Body of pancreas (tissue), 4 donors: ENCODE results near the gene DNASE1L2. TPM values are rescaled to one million over a fixed set of nuclear protein-coding genes. Genes with fewer than 3 reads are reported as not detected.

Source experiments
- ATAC-seq: fragments of 150-250 bp; one replicate; pipeline ENCODE4 v1.9.1; 2016
- DNase-seq, 4 donors: peaks; one replicate each; pipeline ENCODE4 v3.0.0-alpha.2; 2019
- H3K27ac ChIP-seq, 4 donors: fragments of 200-600 bp; sonication (generic); 1 replicate in 3 of 4; 2 replicates in 1 of 4; pipeline versions ENCODE4 v1.5.1 to v1.6.1; 2016 to 2019; ENCODE audit warnings: mild to moderate bottlenecking in 1 of 4, mixed read lengths in 1 of 4, moderate library complexity in 1 of 4
- H3K27me3 ChIP-seq, 2 donors: fragments of 200-600 bp; sonication (generic); one replicate each; pipeline ENCODE4 v1.6.0; 2016; ENCODE audit warnings: mild to moderate bottlenecking in 1 of 2
- H3K36me3 ChIP-seq, 2 donors: fragments of 200-600 bp; sonication (generic); replicated peaks in 1 of 2; 2 replicates each; pipeline ENCODE4 v1.5.1; 2016; ENCODE audit warnings: low read depth in 2 of 2; ENCODE audit not compliant: insufficient read depth in 1 of 2
- H3K4me1 ChIP-seq: fragments of 200-600 bp; sonication (generic); one replicate; pipeline ENCODE4 v1.6.0; 2016
- H3K4me3 ChIP-seq, 2 donors: fragments of 200-600 bp; sonication (generic); 1 replicate in 1 of 2; 2 replicates in 1 of 2; pipeline ENCODE4 v1.5.1; 2016 to 2019
- H3K9me3 ChIP-seq, 3 donors: fragments of 200-600 bp; sonication (generic); 1 replicate in 2 of 3; 2 replicates in 1 of 3; pipeline ENCODE4 v1.5.1; 2016
- POLR2A ChIP-seq, 3 donors: fragments of 450-650 bp; IDR thresholded peaks; one replicate each; pipeline ENCODE4 v1.6.1; 2016; ENCODE audit warnings: antibody characterized with exemption in 3 of 3, mild to moderate bottlenecking in 2 of 3
- WGBS, 2 donors: methylation state at CpG; one replicate each; pipeline ENCODE4 v1.1.5; 2017; 5-methylcytosine and 5-hydroxymethylcytosine counted together
- intact Hi-C: fragments of 100-400 bp; cut with DNase I; formaldehyde crosslinking; loops from one replicate; pipeline ENCODE4 v1.15.1; 2023
- total RNA-seq, 2 donors: library from RNA; depleted of rRNA; stranded (reverse); fragments of >200 nt; gene quantifications; one replicate each; pipeline ENCODE4 v1.1.0, GENCODE V29; 2016
- TF ChIP-seq, protein P1 (sequence below), 7 experiments: fragments of 450-650 bp in 4 of 7; fragments of 200-600 bp in 3 of 7; sonication (generic) in 3 of 7; IDR thresholded peaks; one replicate each; pipeline ENCODE4 v1.5.1; 2016 to 2019; ENCODE audit warnings: antibody characterized with exemption in 7 of 7

Gene DNASE1L2
- total RNA-seq, 2 donors from 2014 or later: 1.3 TPM; not detected in 1

DNA sequence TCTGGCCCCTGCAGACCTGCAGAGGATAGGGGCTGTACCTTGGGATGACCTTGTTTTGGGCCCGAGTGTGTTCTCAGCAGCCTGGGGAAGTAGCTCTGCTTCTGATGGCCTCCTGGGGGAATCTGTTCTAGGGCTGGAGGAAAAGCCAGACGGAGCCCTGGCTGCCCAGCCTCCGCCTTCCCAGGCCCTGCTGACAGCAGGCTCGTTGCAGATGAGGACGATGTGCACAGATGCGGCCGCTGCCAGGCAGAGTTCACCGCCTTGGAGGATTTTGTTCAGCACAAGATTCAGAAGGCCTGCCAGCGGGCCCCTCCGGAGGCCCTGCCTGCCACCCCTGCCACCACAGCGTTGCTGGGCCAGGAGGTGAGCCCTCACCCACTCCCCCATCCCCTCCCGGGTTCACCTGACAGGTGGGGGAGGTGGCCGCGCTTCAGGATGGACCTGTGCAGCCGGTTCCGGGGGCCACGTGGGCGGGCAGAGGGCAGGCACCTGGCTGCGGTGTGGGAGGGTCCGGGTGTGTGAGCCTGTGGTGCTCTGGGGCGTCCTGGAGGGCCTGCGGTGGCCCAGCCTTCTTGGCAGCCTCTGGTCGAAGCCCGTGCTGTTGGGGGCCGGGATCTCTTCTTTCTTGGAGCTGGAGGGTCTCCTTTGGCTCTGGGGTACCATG is 8.0 kb upstream of the DNASE1L2 start:
- Histone ChIP-seq H3K4me1 (peaks cover 30% of the 10 kb centered on the region), H3K9me3 (no peaks in the 10 kb centered on the region), H3K4me3 (no peak overlapping the region), H3K36me3 (peaks cover 12 to 23% of the 10 kb centered on the region in 2 donors), H3K27ac (no peak overlapping the region), H3K27me3 (no peaks in the 10 kb centered on the region)
- DNase-seq (no peak), ATAC-seq (no peak)
- 89% methylated on average over 9 to 24 of the region's 25 CpGs for WGBS, 2 donors
- intact Hi-C loops: no loop called here
- TF ChIP-seq, protein P1, sequence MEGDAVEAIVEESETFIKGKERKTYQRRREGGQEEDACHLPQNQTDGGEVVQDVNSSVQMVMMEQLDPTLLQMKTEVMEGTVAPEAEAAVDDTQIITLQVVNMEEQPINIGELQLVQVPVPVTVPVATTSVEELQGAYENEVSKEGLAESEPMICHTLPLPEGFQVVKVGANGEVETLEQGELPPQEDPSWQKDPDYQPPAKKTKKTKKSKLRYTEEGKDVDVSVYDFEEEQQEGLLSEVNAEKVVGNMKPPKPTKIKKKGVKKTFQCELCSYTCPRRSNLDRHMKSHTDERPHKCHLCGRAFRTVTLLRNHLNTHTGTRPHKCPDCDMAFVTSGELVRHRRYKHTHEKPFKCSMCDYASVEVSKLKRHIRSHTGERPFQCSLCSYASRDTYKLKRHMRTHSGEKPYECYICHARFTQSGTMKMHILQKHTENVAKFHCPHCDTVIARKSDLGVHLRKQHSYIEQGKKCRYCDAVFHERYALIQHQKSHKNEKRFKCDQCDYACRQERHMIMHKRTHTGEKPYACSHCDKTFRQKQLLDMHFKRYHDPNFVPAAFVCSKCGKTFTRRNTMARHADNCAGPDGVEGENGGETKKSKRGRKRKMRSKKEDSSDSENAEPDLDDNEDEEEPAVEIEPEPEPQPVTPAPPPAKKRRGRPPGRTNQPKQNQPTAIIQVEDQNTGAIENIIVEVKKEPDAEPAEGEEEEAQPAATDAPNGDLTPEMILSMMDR (IDR thresholded peaks at IDR 0.05): no peak

DNA sequence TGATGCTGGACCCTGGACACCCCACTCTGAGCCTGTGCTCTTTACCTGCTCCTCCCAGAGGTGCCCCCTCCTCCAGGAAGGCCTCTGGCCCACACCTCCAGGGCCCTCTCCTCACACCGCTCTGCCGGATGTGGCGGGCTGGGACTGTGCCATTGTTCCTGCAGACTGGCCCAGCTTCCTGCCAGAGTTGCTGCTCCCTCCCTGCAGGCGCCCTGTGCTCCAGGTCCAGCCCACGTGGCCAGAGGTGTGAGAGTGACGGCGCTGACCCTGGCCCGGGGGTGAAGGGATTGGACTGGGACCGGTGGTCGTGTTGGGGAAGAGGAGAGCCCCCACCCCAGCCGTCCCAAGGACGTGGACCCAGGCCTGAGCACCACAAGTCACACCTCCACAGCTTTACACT is 7.2 kb upstream of the DNASE1L2 start:
- TF ChIP-seq, protein P1 (IDR thresholded peaks at IDR 0.05): no peak
- no peak for TF ChIP-seq POLR2A (IDR thresholded peaks at IDR 0.05)
- Histone ChIP-seq H3K36me3 (peaks cover 12 to 25% of the 10 kb centered on the region in 2 donors), H3K4me1 (peaks cover 29% of the 10 kb centered on the region), H3K4me3 (no peak overlapping the region), H3K27ac (no peak overlapping the region), H3K9me3 (no peaks in the 10 kb centered on the region), H3K27me3 (no peaks in the 10 kb centered on the region)
- WGBS, 2 donors: 85 to 86% methylated on average over 4 to 9 of the region's 12 CpGs
- intact Hi-C loops: no loop called here
- DNase-seq (no peak), ATAC-seq (no peak)

DNA sequence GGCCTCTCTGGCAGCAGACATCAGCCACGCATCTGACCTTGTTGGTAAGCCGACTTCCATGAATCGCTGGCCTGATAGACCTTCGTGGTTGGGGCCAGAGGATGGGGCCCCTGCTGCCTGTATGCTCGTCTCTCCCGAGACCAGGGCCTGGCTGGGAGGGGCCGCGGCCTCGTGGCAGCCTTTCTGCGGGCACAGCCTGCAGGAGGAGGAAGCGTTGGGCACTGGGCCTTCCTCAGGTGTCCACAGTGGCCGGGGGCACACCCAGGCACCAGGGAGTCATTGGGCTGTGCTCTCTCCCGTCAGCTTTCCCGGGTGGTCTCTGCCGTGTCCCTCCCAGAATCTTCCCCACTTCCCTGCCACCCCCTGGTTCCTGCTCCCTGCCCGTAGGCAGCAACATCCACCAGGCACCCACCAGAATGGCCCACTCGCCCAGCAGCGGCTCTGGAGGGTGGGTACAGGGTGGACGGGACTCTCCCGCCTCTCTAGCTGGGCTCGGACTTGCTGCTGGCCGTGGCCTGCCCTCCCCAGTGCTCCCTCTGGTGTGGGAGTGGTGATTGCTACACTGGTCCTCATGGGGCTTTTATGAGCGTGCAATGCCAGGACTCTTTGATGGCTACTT is 6.5 kb upstream of the DNASE1L2 start:
- intact Hi-C loops: no loop called here
- no peaks in the 10 kb centered on the region for H3K27me3 ChIP-seq
- TF ChIP-seq, protein P1 (IDR thresholded peaks at IDR 0.05): no peak
- TF ChIP-seq POLR2A (IDR thresholded peaks at IDR 0.05): no peak
- 88 to 90% methylated on average over 16 to 23 of the region's 23 CpGs for WGBS, 2 donors
- H3K4me1 ChIP-seq: peaks cover 23% of the 10 kb centered on the region
- H3K9me3 ChIP-seq: no peaks in the 10 kb centered on the region
- H3K27ac ChIP-seq: no peak overlapping the region
- no peak overlapping the region for H3K4me3 ChIP-seq
- ATAC-seq: no peak
- no peak for DNase-seq
- H3K36me3 ChIP-seq: peaks cover 17 to 30% of the 10 kb centered on the region in 2 donors

DNA sequence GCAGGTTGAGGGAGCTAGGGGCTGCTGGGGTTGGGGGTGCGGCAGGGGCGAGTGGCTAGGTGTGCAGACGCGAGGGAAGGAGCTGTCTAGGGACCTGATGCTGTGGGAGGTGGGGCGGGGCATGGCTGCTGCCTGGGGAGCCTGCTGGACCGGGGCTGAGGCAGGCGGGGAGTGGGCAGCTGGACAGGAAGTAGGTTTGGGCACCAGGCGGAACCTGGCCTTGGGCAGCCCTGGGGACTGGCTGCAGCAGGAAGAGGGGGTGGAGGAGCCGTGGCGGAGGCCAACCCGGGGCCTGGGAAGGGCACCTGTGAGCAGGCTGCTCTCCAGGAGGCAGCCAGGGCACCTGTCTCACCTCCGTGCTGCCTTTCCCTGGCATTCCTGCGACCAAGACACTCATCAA is 5.9 kb upstream of the DNASE1L2 start:
- Histone ChIP-seq H3K4me3 (no peak overlapping the region), H3K27ac (peak overlapping the region in 1 of 4 donors; percentile 36), H3K27me3 (no peaks in the 10 kb centered on the region), H3K9me3 (no peaks in the 10 kb centered on the region), H3K36me3 (peaks cover 17 to 32% of the 10 kb centered on the region in 2 donors), H3K4me1 (peaks cover 17% of the 10 kb centered on the region)
- no peak for TF ChIP-seq POLR2A (IDR thresholded peaks at IDR 0.05)
- TF ChIP-seq, protein P1 (IDR thresholded peaks at IDR 0.05): no peak
- 80 to 90% methylated on average over 12 to 13 of the region's 13 CpGs for WGBS, 2 donors
- intact Hi-C loops: no loop called here
- ATAC-seq (no peak), DNase-seq (peak in 1 of 4 donors; percentile 44)
